Occipital lobe (tissue), 2 donors: ENCODE data around the gene ZNF343. TPM values are rescaled to one million over a fixed set of nuclear protein-coding genes. Genes with fewer than 3 reads are reported as not detected.

Experiments used
- small RNA-seq: library from RNA; depleted of rRNA; stranded (forward); fragments of <200 nt; gene quantifications from one replicate; pipeline ENCODE3, GENCODE V24; 2014
- total RNA-seq: library from RNA; depleted of rRNA; stranded (reverse); fragments of >200 nt; gene quantifications from one replicate; pipeline ENCODE4 v1.2.3, GENCODE V29; 2014

Gene ZNF343
- total RNA-seq, 1 donor from 2014 or later: 11.5 TPM

Small RNA genes lying within 50 kb of the gene (small RNA-seq; reads per million reads assigned to genes)
- gene RF00019: not detected

Other genes starting within 250 kb of the ZNF343 start
- gene TGM3, start 212.9 kb downstream of the ZNF343 start, total RNA-seq: 0.16 TPM
- gene TGM6, start 128.0 kb downstream of the ZNF343 start, total RNA-seq: not detected
- gene SNRPB, start 38.1 kb downstream of the ZNF343 start, total RNA-seq: 43.5 TPM
- 1.7 TPM for gene TMC2, start 27.7 kb upstream of the ZNF343 start, total RNA-seq
- 114 TPM for gene NOP56, start 143.7 kb upstream of the ZNF343 start, total RNA-seq
- gene IDH3B, start 155.3 kb upstream of the ZNF343 start, total RNA-seq: 51.6 TPM
- 10.5 TPM for gene EBF4, start 183.9 kb upstream of the ZNF343 start, total RNA-seq